Ishikawa (cell line): ENCODE results near the gene EVL.

Source experiments
- CEBPB ChIP-seq: IDR thresholded peaks from 2 replicates; pipeline ENCODE4 v1.6.1; 2012
- CREB1 ChIP-seq: IDR thresholded peaks from 2 replicates; pipeline ENCODE4 v1.6.1; 2012; ENCODE audit warnings: low read depth
- EP300 ChIP-seq: IDR thresholded peaks from 2 replicates; pipeline ENCODE4 v1.6.1; 2012; ENCODE audit warnings: borderline replicate concordance
- FOXM1 ChIP-seq: IDR thresholded peaks from 2 replicates; pipeline ENCODE4 v1.6.1; 2012; ENCODE audit warnings: low read depth, borderline replicate concordance
- MAX ChIP-seq: IDR thresholded peaks from 2 replicates; pipeline ENCODE4 v1.6.1; 2012
- NFIC ChIP-seq: IDR thresholded peaks from 2 replicates; pipeline ENCODE4 v1.6.1; 2012
- RAD21 ChIP-seq: IDR thresholded peaks from 2 replicates; pipeline ENCODE4 v1.6.1; 2012; ENCODE audit warnings: low read depth
- REST ChIP-seq: IDR thresholded peaks from 2 replicates; pipeline ENCODE4 v1.6.1; 2012; ENCODE audit warnings: low read depth, mild to moderate bottlenecking
- TAF1 ChIP-seq: IDR thresholded peaks from 2 replicates; pipeline ENCODE4 v1.6.1; 2012; ENCODE audit warnings: low read depth, mild to moderate bottlenecking
- TCF12 ChIP-seq: IDR thresholded peaks from 2 replicates; pipeline ENCODE4 v1.6.1; 2012; ENCODE audit warnings: low read depth
- TEAD4 ChIP-seq: IDR thresholded peaks from 2 replicates; pipeline ENCODE4 v1.6.1; 2012
- USF1 ChIP-seq: IDR thresholded peaks from 2 replicates; pipeline ENCODE4 v1.6.1; 2012
- YY1 ChIP-seq: IDR thresholded peaks from 2 replicates; pipeline ENCODE4 v1.6.1; 2012; ENCODE audit warnings: low read depth
- ZBTB7A ChIP-seq: IDR thresholded peaks from 2 replicates; pipeline ENCODE4 v1.6.1; 2012; ENCODE audit warnings: low read depth

- TF ChIP-seq TCF12 (no peak), ZBTB7A (no peak), RAD21 (no peak), TAF1 (no peak), EP300 (no peak), YY1 (no peak), REST (no peak), CEBPB (no peak), NFIC (no peak), FOXM1 (no peak), USF1 (no peak), MAX (no peak), CREB1 (no peak), TEAD4 (no peak)
Observed at GRCh38 chr14:100152091-100152490, 86.9 kb downstream of the EVL start.
